K562 (cell line): ENCODE measurements around the gene ZFPM1. TPM values are rescaled to one million over a fixed set of nuclear protein-coding genes. Genes with fewer than 3 reads are reported as not detected.

Source experiments
- BCL6 ChIP-seq: fragments of 250-450 bp; sonication (Bioruptor Pico); IDR thresholded peaks from 2 replicates; pipeline ENCODE4 v1.4.0; 2020
- KHSRP ChIP-seq: fragments of 450-650 bp; IDR thresholded peaks from 2 replicates; pipeline ENCODE4 v1.6.1; 2017
- NCOA4 ChIP-seq: fragments of 450-650 bp; IDR thresholded peaks from 2 replicates; pipeline ENCODE4 v1.6.1; 2018; ENCODE audit warnings: mild to moderate bottlenecking; ENCODE audit not compliant: partially characterized antibody
- NR2C1 ChIP-seq, 2 experiments: fragments of 450-650 bp; IDR thresholded peaks; 2 replicates each; pipeline ENCODE4 v1.6.1; 2017; ENCODE audit warnings: mild to moderate bottlenecking in 2 of 2, antibody characterized with exemption in 1 of 2, inconsistent platforms in 1 of 2, missing compliant biosample characterization in 1 of 2, missing genetic modification characterization in 1 of 2
- PML ChIP-seq: IDR thresholded peaks from 2 replicates; pipeline ENCODE4 v1.6.1; 2012; ENCODE audit warnings: low read length, inconsistent platforms
- SETDB1 ChIP-seq: IDR thresholded peaks from one replicate; pipeline ENCODE4 v1.6.1; 2012; ENCODE audit warnings: low read length, control low read depth, inconsistent platforms
- ZBTB5 ChIP-seq: fragments of 450-650 bp; IDR thresholded peaks from 2 replicates; pipeline ENCODE4 v1.6.1; 2017; ENCODE audit warnings: antibody characterized with exemption
- ZNF766 ChIP-seq: fragments of 200-800 bp; sonication (Bioruptor generic); conservative IDR thresholded peaks from 2 replicates; pipeline ENCODE4 v1.6.1; 2016; ENCODE audit warnings: missing genetic modification characterization, missing compliant biosample characterization
- ZNF830 ChIP-seq: fragments of 250-450 bp; sonication (Bioruptor Pico); IDR thresholded peaks from 2 replicates; pipeline ENCODE4 v1.5.0; 2021; ENCODE audit warnings: mild to moderate bottlenecking
- polyA plus RNA-seq, 8 experiments: library from polyadenylated mRNA; depleted of rRNA in 4 of 8; stranded (reverse) in 5 of 8; unstranded in 3 of 8; fragments of >200 nt; fragmentation: Nextera tagmentation in 2 of 8; fragmentation: Illumina TruSeq in 1 of 8; extraction: Ambion mirVana in 2 of 8; extraction: Trizol in 1 of 8; gene quantifications; 2 replicates each; pipeline versions ENCODE4 v1.2.1 to v1.2.3, GENCODE V29; 2011 to 2014; ENCODE audit warnings: inconsistent platforms in 1 of 8, missing spikeins in 1 of 8
- total RNA-seq, 7 experiments: library from RNA; depleted of rRNA in 6 of 7; stranded (reverse); fragments of >200 nt in 6 of 7; fragmentation: Illumina TruSeq in 2 of 7; extraction: Trizol in 2 of 7; gene quantifications; 2 replicates each; pipeline versions ENCODE4 v1.2.1 to v1.2.3, GENCODE V29; 2011 to 2021; ENCODE audit warnings: low replicate concordance in 1 of 7
- TF ChIP-seq, protein P1 (sequence below): sonication (generic); formaldehyde crosslinking; IDR thresholded peaks from 2 replicates; pipeline ENCODE4 v1.8.0; 2022; ENCODE audit warnings: missing genetic modification reagents, mild to moderate bottlenecking, borderline replicate concordance
- TF ChIP-seq, protein P2 (sequence below): fragments of 250-450 bp; sonication (Bioruptor Pico); IDR thresholded peaks from 2 replicates; pipeline ENCODE4 v1.4.0; 2020; ENCODE audit warnings: borderline replicate concordance
- TF ChIP-seq, protein P3 (sequence below): sonication (generic); formaldehyde crosslinking; IDR thresholded peaks from 2 replicates; pipeline ENCODE4 v1.8.1; 2023; ENCODE audit warnings: missing genetic modification reagents, mild to moderate bottlenecking, borderline replicate concordance
- TF ChIP-seq, protein P4 (sequence below): fragments of 200-800 bp; sonication (Bioruptor generic); IDR thresholded peaks from 2 replicates; pipeline ENCODE4 v1.6.1; 2017; ENCODE audit warnings: missing genetic modification characterization, missing compliant biosample characterization

The ZFPM1 gene
- total and polyA plus RNA-seq, 9 of the 15 experiments (the other 6 are each of a cell fraction or from before 2014, with no cell fraction given) = 0.03 to 35.9 (median 1.4) TPM

DNA sequence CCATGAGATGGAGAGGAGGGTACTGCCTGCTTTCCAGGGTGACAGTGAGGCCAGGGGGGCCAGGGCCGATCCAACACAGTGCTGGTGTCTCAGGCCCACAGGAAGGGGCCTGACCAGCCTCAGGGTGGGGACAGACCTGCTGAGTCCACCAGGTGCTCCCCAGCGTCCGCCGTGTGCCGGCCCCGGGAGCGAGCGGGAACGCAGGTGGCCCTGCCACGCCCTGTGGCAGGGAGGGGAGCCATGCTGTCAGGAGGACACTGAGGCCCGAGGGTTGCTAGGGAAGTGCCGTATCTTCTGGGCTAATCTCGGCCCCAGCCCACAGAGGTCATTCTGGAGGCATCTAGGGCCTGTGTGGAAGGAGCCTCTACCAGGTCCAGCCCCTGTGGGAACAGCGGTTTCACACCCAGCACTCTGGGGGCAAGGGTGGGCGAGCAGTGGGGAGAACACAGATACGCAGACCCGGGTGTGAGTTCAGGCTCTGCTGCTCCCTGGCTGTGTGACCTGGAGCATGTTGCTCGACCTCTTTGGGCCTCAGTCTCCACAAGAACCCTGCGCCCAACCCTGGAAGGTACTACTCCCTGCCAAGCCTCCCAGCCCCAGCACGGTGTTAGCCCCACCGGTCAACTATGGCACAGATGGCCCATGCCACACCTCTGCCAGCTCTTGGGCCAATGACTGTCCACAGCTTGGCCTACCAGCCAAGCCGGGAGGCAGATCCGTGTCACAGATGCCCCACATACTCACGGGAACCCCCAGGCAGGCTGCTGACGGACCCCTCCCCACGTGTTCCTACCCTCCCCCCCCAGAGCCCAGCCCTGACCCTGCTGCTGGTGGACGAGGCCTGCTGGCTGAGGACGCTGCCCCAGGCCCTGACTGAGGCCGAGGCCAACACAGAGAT is 73.2 kb downstream of the ZFPM1 start (continued):
- TF ChIP-seq NCOA4 (no peak), NR2C1 (IDR thresholded peaks at IDR 0.05) (no peak), NR2C1 (tag; IDR thresholded peaks at IDR 0.05) (peak; percentile 69), ZNF766 (no peak), PML (no peak), ZNF830 (CRISPR knock-in tag) (no peak), BCL6 (CRISPR knock-in tag) (no peak), SETDB1 (no peak), KHSRP (no peak), ZBTB5 (no peak)
- TF ChIP-seq, protein P1, sequence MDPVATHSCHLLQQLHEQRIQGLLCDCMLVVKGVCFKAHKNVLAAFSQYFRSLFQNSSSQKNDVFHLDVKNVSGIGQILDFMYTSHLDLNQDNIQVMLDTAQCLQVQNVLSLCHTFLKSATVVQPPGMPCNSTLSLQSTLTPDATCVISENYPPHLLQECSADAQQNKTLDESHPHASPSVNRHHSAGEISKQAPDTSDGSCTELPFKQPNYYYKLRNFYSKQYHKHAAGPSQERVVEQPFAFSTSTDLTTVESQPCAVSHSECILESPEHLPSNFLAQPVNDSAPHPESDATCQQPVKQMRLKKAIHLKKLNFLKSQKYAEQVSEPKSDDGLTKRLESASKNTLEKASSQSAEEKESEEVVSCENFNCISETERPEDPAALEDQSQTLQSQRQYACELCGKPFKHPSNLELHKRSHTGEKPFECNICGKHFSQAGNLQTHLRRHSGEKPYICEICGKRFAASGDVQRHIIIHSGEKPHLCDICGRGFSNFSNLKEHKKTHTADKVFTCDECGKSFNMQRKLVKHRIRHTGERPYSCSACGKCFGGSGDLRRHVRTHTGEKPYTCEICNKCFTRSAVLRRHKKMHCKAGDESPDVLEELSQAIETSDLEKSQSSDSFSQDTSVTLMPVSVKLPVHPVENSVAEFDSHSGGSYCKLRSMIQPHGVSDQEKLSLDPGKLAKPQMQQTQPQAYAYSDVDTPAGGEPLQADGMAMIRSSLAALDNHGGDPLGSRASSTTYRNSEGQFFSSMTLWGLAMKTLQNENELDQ (CRISPR knock-in tag) = no peak
- TF ChIP-seq, protein P2, sequence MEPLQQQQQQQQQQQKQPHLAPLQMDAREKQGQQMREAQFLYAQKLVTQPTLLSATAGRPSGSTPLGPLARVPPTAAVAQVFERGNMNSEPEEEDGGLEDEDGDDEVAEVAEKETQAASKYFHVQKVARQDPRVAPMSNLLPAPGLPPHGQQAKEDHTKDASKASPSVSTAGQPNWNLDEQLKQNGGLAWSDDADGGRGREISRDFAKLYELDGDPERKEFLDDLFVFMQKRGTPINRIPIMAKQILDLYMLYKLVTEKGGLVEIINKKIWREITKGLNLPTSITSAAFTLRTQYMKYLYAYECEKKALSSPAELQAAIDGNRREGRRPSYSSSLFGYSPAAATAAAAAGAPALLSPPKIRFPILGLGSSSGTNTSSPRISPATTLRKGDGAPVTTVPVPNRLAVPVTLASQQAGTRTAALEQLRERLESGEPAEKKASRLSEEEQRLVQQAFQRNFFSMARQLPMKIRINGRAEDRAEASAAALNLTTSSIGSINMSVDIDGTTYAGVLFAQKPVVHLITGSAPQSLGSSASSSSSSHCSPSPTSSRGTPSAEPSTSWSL (CRISPR knock-in tag) = 0 out of 2 replicates have a peak, but pooled peaks have one; percentile 54
- TF ChIP-seq, protein P3, sequence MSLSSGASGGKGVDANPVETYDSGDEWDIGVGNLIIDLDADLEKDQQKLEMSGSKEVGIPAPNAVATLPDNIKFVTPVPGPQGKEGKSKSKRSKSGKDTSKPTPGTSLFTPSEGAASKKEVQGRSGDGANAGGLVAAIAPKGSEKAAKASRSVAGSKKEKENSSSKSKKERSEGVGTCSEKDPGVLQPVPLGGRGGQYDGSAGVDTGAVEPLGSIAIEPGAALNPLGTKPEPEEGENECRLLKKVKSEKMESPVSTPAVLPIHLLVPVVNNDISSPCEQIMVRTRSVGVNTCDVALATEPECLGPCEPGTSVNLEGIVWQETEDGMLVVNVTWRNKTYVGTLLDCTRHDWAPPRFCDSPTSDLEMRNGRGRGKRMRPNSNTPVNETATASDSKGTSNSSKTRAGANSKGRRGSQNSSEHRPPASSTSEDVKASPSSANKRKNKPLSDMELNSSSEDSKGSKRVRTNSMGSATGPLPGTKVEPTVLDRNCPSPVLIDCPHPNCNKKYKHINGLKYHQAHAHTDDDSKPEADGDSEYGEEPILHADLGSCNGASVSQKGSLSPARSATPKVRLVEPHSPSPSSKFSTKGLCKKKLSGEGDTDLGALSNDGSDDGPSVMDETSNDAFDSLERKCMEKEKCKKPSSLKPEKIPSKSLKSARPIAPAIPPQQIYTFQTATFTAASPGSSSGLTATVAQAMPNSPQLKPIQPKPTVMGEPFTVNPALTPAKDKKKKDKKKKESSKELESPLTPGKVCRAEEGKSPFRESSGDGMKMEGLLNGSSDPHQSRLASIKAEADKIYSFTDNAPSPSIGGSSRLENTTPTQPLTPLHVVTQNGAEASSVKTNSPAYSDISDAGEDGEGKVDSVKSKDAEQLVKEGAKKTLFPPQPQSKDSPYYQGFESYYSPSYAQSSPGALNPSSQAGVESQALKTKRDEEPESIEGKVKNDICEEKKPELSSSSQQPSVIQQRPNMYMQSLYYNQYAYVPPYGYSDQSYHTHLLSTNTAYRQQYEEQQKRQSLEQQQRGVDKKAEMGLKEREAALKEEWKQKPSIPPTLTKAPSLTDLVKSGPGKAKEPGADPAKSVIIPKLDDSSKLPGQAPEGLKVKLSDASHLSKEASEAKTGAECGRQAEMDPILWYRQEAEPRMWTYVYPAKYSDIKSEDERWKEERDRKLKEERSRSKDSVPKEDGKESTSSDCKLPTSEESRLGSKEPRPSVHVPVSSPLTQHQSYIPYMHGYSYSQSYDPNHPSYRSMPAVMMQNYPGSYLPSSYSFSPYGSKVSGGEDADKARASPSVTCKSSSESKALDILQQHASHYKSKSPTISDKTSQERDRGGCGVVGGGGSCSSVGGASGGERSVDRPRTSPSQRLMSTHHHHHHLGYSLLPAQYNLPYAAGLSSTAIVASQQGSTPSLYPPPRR (CRISPR knock-in tag) = no peak; the same call in 1 of the 2 replicates
- TF ChIP-seq, protein P4, sequence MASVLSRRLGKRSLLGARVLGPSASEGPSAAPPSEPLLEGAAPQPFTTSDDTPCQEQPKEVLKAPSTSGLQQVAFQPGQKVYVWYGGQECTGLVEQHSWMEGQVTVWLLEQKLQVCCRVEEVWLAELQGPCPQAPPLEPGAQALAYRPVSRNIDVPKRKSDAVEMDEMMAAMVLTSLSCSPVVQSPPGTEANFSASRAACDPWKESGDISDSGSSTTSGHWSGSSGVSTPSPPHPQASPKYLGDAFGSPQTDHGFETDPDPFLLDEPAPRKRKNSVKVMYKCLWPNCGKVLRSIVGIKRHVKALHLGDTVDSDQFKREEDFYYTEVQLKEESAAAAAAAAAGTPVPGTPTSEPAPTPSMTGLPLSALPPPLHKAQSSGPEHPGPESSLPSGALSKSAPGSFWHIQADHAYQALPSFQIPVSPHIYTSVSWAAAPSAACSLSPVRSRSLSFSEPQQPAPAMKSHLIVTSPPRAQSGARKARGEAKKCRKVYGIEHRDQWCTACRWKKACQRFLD (CRISPR knock-in tag) = 0 out of 2 replicates have a peak, but pooled peaks have one; percentile 47
